HEK293 (cell line): ENCODE results near the gene VSIG10L.

Source experiments
- ZBTB7A ChIP-seq: fragments of 450-650 bp; formaldehyde crosslinking; IDR thresholded peaks from 2 replicates; pipeline ENCODE4 v1.5.1; 2016; ENCODE audit warnings: low read depth, missing biosample characterization, missing genetic modification characterization
- ZNF24 ChIP-seq: fragments of 450-650 bp; formaldehyde crosslinking; IDR thresholded peaks from 2 replicates; pipeline ENCODE4 v1.5.1; 2016; ENCODE audit warnings: missing biosample characterization, missing genetic modification characterization
- ZNF670 ChIP-seq: fragments of 450-650 bp; formaldehyde crosslinking; IDR thresholded peaks from 2 replicates; pipeline ENCODE4 v1.5.1; 2016; ENCODE audit warnings: missing biosample characterization, missing genetic modification characterization, low read depth
- TF ChIP-seq, protein P1 (sequence below): fragments of 450-650 bp; formaldehyde crosslinking; IDR thresholded peaks from 2 replicates; pipeline ENCODE4 v1.5.1; 2016; ENCODE audit warnings: missing biosample characterization, missing genetic modification characterization
- TF ChIP-seq, protein P2 (sequence below): sonication (generic); formaldehyde crosslinking; IDR thresholded peaks from 2 replicates; pipeline ENCODE4 v1.8.1; 2022; ENCODE audit warnings: mild to moderate bottlenecking, moderate library complexity, missing genetic modification reagents

DNA sequence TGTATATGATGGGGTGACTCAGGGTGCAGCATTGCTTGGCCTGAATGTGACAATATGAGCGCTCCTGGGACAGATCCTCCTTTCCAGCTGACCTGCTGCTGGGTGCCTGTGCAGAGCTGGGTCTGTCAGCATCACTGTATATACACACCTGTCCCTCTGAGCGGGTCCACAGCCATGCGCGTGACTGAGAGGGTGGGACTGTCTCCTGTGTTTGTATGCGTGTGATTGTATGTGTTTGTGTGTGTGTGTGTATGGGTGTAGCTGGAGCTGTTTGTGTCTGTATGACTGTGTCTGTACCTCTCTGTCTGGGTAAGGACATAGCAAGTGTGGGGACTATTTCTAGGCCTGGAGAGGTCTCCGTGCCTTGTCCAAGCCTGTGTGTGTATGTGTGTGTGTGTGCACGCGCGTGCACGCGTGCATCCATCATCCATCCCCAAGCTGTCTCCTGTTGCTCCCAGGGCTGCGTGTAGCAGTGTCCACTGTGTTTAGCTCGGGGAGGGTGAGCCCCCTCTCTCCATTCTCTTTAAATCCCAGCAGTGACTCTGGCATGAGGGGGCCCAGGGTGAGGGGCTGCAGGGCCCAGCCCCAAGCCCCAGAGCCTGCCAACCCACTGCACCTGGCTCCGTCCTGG is 22.2 kb downstream of the VSIG10L start:
- TF ChIP-seq ZBTB7A (tag by site-specific recombination) (no peak), ZNF670 (no peak), ZNF24 (tag by site-specific recombination) (no peak)
- TF ChIP-seq, protein P1, sequence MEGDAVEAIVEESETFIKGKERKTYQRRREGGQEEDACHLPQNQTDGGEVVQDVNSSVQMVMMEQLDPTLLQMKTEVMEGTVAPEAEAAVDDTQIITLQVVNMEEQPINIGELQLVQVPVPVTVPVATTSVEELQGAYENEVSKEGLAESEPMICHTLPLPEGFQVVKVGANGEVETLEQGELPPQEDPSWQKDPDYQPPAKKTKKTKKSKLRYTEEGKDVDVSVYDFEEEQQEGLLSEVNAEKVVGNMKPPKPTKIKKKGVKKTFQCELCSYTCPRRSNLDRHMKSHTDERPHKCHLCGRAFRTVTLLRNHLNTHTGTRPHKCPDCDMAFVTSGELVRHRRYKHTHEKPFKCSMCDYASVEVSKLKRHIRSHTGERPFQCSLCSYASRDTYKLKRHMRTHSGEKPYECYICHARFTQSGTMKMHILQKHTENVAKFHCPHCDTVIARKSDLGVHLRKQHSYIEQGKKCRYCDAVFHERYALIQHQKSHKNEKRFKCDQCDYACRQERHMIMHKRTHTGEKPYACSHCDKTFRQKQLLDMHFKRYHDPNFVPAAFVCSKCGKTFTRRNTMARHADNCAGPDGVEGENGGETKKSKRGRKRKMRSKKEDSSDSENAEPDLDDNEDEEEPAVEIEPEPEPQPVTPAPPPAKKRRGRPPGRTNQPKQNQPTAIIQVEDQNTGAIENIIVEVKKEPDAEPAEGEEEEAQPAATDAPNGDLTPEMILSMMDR (tag by site-specific recombination) = no peak
- TF ChIP-seq, protein P2, sequence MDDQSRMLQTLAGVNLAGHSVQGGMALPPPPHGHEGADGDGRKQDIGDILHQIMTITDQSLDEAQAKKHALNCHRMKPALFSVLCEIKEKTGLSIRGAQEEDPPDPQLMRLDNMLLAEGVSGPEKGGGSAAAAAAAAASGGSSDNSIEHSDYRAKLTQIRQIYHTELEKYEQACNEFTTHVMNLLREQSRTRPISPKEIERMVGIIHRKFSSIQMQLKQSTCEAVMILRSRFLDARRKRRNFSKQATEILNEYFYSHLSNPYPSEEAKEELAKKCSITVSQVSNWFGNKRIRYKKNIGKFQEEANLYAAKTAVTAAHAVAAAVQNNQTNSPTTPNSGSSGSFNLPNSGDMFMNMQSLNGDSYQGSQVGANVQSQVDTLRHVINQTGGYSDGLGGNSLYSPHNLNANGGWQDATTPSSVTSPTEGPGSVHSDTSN (CRISPR knock-in tag) = no peak
